ENCODE results near the gene RARRES2. TPM values are rescaled to one million over a fixed set of nuclear protein-coding genes. Genes with fewer than 3 reads are reported as not detected.
"Not testable (repeated sequence)": the region's sequence is repeated elsewhere in the genome, so short reads cannot be mapped to it uniquely, and the experiment has no call there.

RARRES2 gene
- total RNA-seq: not detected

- peak within 1 kb of the TSS in 1 of 2 donors; percentile 52 for H3K4me3 Mint-ChIP-seq
- H3K9me3 Mint-ChIP-seq: peaks cover 2 to 3% of the 10 kb centered on the region in 2 donors
- H3K36me3 Mint-ChIP-seq (ENCODE audit: insufficient read depth in 2 of 2): peaks cover 7% of the 10 kb centered on the region in 2 donors
- no peaks in the 10 kb centered on the region for H3K4me1 Mint-ChIP-seq (ENCODE audit: low read depth)
- peaks cover 43% of the 10 kb centered on the region for H3K27me3 Mint-ChIP-seq (ENCODE audit: low read depth)
- ATAC-seq (replicated peaks in 1 of 2) (no peak), DNase-seq (no peak)
- H3K27ac Mint-ChIP-seq: no peak within 1 kb of the TSS
These were observed at the start of gene RARRES2 for GRCh38 chr7:150341263-150342120. Gene RARRES2, minus strand, starts transcription at chr7:150341629. Its CDS starts 1,020 bp downstream, at chr7:150340609.

- Mint-ChIP-seq H3K4me1 (ENCODE audit: low read depth) (peaks cover 26% of the 10 kb centered on the region), H3K9me3 (no peaks in the 10 kb centered on the region), H3K4me3 (no peak overlapping the region), H3K36me3 (ENCODE audit: insufficient read depth in 2 of 2) (peaks cover 1 to 8% of the 10 kb centered on the region in 2 donors), H3K27ac (no peak overlapping the region), H3K27me3 (ENCODE audit: low read depth) (no peaks in the 10 kb centered on the region)
- peak; percentile 16 to 29 for ATAC-seq (replicated peaks in 1 of 2)
- DNase-seq: no peak
These were observed 48.8 kb upstream of the RARRES2 start for GRCh38 chr7:150390205-150390604.

GRCh38 chr7:150389532-150389816 is 48.0 kb upstream of the RARRES2 start:
- Mint-ChIP-seq H3K9me3 (no peaks in the 10 kb centered on the region), H3K27ac (peak overlapping the region; percentile 70), H3K4me1 (ENCODE audit: low read depth) (peaks cover 26% of the 10 kb centered on the region), H3K36me3 (ENCODE audit: insufficient read depth in 2 of 2) (peaks cover 1 to 8% of the 10 kb centered on the region in 2 donors), H3K27me3 (ENCODE audit: low read depth) (no peaks in the 10 kb centered on the region), H3K4me3 (peak overlapping the region; percentile 45 to 55)
- DNase-seq (peak; percentile 34 to 54), ATAC-seq (replicated peaks in 1 of 2) (peak; percentile 96 to 98)

- peaks cover 0 to 8% of the 10 kb centered on the region in 2 donors for H3K36me3 Mint-ChIP-seq (ENCODE audit: insufficient read depth in 2 of 2)
- DNase-seq (no peak), ATAC-seq (replicated peaks in 1 of 2) (peak in 1 of 2 donors; percentile 19)
- H3K27ac Mint-ChIP-seq: no peak overlapping the region
- no peaks in the 10 kb centered on the region for H3K9me3 Mint-ChIP-seq
- H3K4me3 Mint-ChIP-seq: no peak overlapping the region
- peaks cover 26% of the 10 kb centered on the region for H3K4me1 Mint-ChIP-seq (ENCODE audit: low read depth)
- H3K27me3 Mint-ChIP-seq (ENCODE audit: low read depth): no peaks in the 10 kb centered on the region
These were observed 47.5 kb upstream of the RARRES2 start for GRCh38 chr7:150388709-150389531.

- H3K27ac Mint-ChIP-seq: no peak overlapping the region
- no peak for DNase-seq
- H3K4me1 Mint-ChIP-seq (ENCODE audit: low read depth): peaks cover 26% of the 10 kb centered on the region
- H3K36me3 Mint-ChIP-seq (ENCODE audit: insufficient read depth in 2 of 2): peaks cover 0 to 8% of the 10 kb centered on the region in 2 donors
- H3K9me3 Mint-ChIP-seq: no peaks in the 10 kb centered on the region
- no peak overlapping the region for H3K4me3 Mint-ChIP-seq
- no peak for ATAC-seq (replicated peaks in 1 of 2)
- H3K27me3 Mint-ChIP-seq (ENCODE audit: low read depth): no peaks in the 10 kb centered on the region
These were observed 46.9 kb upstream of the RARRES2 start for GRCh38 chr7:150388306-150388705.

GRCh38 chr7:150385884-150386283 is 44.5 kb upstream of the RARRES2 start:
- H3K4me1 Mint-ChIP-seq (ENCODE audit: low read depth): peaks cover 28% of the 10 kb centered on the region
- H3K9me3 Mint-ChIP-seq; H3K27ac Mint-ChIP-seq; DNase-seq; H3K27me3 Mint-ChIP-seq (ENCODE audit: low read depth); H3K4me3 Mint-ChIP-seq; H3K36me3 Mint-ChIP-seq (ENCODE audit: insufficient read depth in 2 of 2); ATAC-seq (replicated peaks in 1 of 2): not testable (repeated sequence)

GRCh38 chr7:150385302-150385723 is 43.9 kb upstream of the RARRES2 start:
- DNase-seq: no peak
- H3K36me3 Mint-ChIP-seq (ENCODE audit: insufficient read depth in 2 of 2): peaks cover 0 to 1% of the 10 kb centered on the region in 2 donors
- H3K27ac Mint-ChIP-seq: no peak overlapping the region

GRCh38 chr7:150384406-150385301 is 43.2 kb upstream of the RARRES2 start:
- no peak overlapping the region for H3K27ac Mint-ChIP-seq
- ATAC-seq (replicated peaks in 1 of 2): no peak
- peaks cover 1 to 3% of the 10 kb centered on the region in 2 donors for H3K36me3 Mint-ChIP-seq (ENCODE audit: insufficient read depth in 2 of 2)
- no peak for DNase-seq
- H3K27me3 Mint-ChIP-seq (ENCODE audit: low read depth): no peaks in the 10 kb centered on the region
- H3K9me3 Mint-ChIP-seq: no peaks in the 10 kb centered on the region
- peaks cover 30% of the 10 kb centered on the region for H3K4me1 Mint-ChIP-seq (ENCODE audit: low read depth)
- no peak overlapping the region for H3K4me3 Mint-ChIP-seq

More at GRCh38 chr7:150385302-150385723, 43.9 kb upstream of the RARRES2 start:
- Mint-ChIP-seq H3K27me3 (ENCODE audit: low read depth) (no peaks in the 10 kb centered on the region), H3K4me1 (ENCODE audit: low read depth) (peaks cover 30% of the 10 kb centered on the region), H3K4me3 (no peak overlapping the region), H3K9me3 (no peaks in the 10 kb centered on the region)
- no peak for ATAC-seq (replicated peaks in 1 of 2)

- Mint-ChIP-seq H3K9me3 (no peaks in the 10 kb centered on the region), H3K4me3 (no peak overlapping the region), H3K27ac (no peak overlapping the region), H3K27me3 (ENCODE audit: low read depth) (no peaks in the 10 kb centered on the region), H3K36me3 (ENCODE audit: insufficient read depth in 2 of 2) (peaks cover 2 to 4% of the 10 kb centered on the region in 2 donors), H3K4me1 (ENCODE audit: low read depth) (peaks cover 24% of the 10 kb centered on the region)
- no peak for ATAC-seq (replicated peaks in 1 of 2)
- DNase-seq: no peak
These were observed 42.4 kb upstream of the RARRES2 start for GRCh38 chr7:150383710-150384397.

- ATAC-seq (replicated peaks in 1 of 2) (no peak), DNase-seq (no peak)
- peaks cover 29% of the 10 kb centered on the region for H3K4me1 Mint-ChIP-seq (ENCODE audit: low read depth)
- H3K27ac Mint-ChIP-seq: no peak overlapping the region
- H3K9me3 Mint-ChIP-seq: no peaks in the 10 kb centered on the region
- H3K27me3 Mint-ChIP-seq (ENCODE audit: low read depth): no peaks in the 10 kb centered on the region
- H3K4me3 Mint-ChIP-seq: no peak overlapping the region
- peaks cover 2 to 4% of the 10 kb centered on the region in 2 donors for H3K36me3 Mint-ChIP-seq (ENCODE audit: insufficient read depth in 2 of 2)
These were observed 41.4 kb upstream of the RARRES2 start for GRCh38 chr7:150382844-150383225.

- no peaks in the 10 kb centered on the region for H3K9me3 Mint-ChIP-seq
- ATAC-seq (replicated peaks in 1 of 2): no peak
- H3K4me1 Mint-ChIP-seq (ENCODE audit: low read depth): peaks cover 34% of the 10 kb centered on the region
- H3K36me3 Mint-ChIP-seq (ENCODE audit: insufficient read depth in 2 of 2): peaks cover 2 to 4% of the 10 kb centered on the region in 2 donors
- DNase-seq: no peak
- H3K27me3 Mint-ChIP-seq (ENCODE audit: low read depth): no peaks in the 10 kb centered on the region
- no peak overlapping the region for H3K27ac Mint-ChIP-seq
- H3K4me3 Mint-ChIP-seq: no peak overlapping the region
These were observed 40.9 kb upstream of the RARRES2 start for GRCh38 chr7:150382123-150382843.

- no peaks in the 10 kb centered on the region for H3K27me3 Mint-ChIP-seq (ENCODE audit: low read depth)
- ATAC-seq (replicated peaks in 1 of 2): no peak
- H3K4me3 Mint-ChIP-seq: no peak overlapping the region
- H3K36me3 Mint-ChIP-seq (ENCODE audit: insufficient read depth in 2 of 2): peaks cover 2 to 4% of the 10 kb centered on the region in 2 donors
- H3K4me1 Mint-ChIP-seq (ENCODE audit: low read depth): peaks cover 36% of the 10 kb centered on the region
- no peak overlapping the region for H3K27ac Mint-ChIP-seq
- DNase-seq: no peak
- H3K9me3 Mint-ChIP-seq: no peaks in the 10 kb centered on the region
These were observed 40.3 kb upstream of the RARRES2 start for GRCh38 chr7:150381785-150382122.

Measured in activated T-cell treated with anti-CD3 and anti-CD28 coated beads, Interleukin-2, amount 50 U/mL, for 72 hours (primary cell).